ENCODE results near the gene WDR27.

GRCh38 chr6:169502445-169502844 lies 199.4 kb downstream of the WDR27 start:
- TF ChIP-seq CTCF (IDR thresholded peaks at IDR 0.05) (no peak), POLR2AphosphoS5 (IDR thresholded peaks at IDR 0.05) (no peak), POLR2A (IDR thresholded peaks at IDR 0.05) (no peak)

All from prostate gland (tissue), 2 donors.